Measurements from ENCODE around the gene COBL.

DNA sequence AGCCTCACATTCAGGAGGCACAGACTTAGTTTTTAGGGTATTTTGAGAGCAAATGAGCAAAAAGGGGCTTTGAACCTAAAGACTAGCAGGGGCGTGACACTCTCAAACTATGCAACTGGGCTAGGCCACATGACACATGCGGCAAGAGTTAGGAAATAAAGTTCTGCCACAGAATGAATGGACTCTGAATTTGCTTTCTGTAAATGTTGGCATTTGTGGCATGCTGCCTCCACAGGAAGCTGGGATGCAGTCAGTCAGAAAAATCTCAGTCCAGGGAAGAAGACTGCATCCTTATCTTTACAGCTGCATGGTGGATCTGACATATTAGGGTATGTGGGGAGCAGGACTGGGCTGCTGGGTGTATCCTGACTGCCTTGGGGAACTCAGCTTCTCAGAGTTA is 181.0 kb downstream of the COBL start:
- no peak for TF ChIP-seq POLR2AphosphoS5 (IDR thresholded peaks at IDR 0.05; ENCODE audit: low read depth, low read length)
- TF ChIP-seq TAF1 (IDR thresholded peaks at IDR 0.05; ENCODE audit: borderline replicate concordance, low read depth, low read length), result no peak

Data from GM12892 (cell line).